Measurements from ENCODE around the gene LRP6. TPM values are rescaled to one million over a fixed set of nuclear protein-coding genes. Genes with fewer than 3 reads are reported as not detected.

Gene LRP6
- total and polyA plus RNA-seq, 2 of the 8 experiments (the other 6 are each of a cell fraction or from before 2014, with no cell fraction given) = 53.6 to 73.2 TPM

DNA sequence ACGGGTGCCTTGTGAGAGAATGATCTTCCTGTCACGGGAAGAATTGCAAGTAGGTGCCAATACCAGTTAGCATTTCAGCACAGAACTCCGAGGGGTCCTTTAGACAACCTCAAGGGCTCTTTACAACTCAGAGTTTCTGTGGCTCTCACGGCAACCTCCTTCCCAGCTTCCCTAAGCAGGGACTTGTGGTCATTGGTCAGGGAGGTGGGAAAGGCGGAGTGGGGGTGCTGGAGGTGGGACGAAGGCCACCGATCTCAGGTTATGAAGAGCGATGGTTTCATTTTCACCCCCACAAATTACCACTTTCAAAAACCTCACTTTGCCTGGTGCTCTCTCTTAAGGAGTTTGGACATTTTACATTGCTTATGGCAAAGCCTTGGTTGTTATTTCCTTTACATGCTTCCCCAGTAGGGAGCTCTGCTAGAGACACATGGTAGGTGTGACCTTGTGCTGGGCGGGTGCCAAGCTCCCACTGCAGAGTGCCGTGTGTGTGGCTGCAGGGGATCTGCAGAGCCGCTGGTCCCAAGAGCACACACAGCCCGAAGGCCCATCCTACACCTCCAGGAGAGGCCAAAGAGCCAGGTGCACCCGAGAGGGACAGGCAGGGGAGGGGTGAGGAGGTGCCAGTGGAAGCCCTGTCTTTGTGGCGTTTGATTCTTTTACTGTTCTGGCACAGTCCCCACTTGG lies 174.7 kb downstream of the LRP6 start (continued):
- TF ChIP-seq, protein P1, sequence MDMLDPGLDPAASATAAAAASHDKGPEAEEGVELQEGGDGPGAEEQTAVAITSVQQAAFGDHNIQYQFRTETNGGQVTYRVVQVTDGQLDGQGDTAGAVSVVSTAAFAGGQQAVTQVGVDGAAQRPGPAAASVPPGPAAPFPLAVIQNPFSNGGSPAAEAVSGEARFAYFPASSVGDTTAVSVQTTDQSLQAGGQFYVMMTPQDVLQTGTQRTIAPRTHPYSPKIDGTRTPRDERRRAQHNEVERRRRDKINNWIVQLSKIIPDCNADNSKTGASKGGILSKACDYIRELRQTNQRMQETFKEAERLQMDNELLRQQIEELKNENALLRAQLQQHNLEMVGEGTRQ (IDR thresholded peaks at IDR 0.05; ENCODE audit: low read length) = no peak
- TF ChIP-seq, protein P2, sequence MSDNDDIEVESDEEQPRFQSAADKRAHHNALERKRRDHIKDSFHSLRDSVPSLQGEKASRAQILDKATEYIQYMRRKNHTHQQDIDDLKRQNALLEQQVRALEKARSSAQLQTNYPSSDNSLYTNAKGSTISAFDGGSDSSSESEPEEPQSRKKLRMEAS (IDR thresholded peaks at IDR 0.05) = peak; percentile 57

Data from H1 (cell line).